Mucosa of descending colon (tissue), 3 donors: ENCODE data around the gene EDDM13. TPM values are rescaled to one million over a fixed set of nuclear protein-coding genes. Genes with fewer than 3 reads are reported as not detected.
"Not testable (repeated sequence)": the region's sequence is repeated elsewhere in the genome, so short reads cannot be mapped to it uniquely, and the experiment has no call there.

ENCODE experiments used
- ATAC-seq: fragments of 200-7000 bp; cut with Tn5 transposase; one replicate; pipeline ENCODE4 v1.9.1; 2020; ENCODE audit warnings: mild to moderate bottlenecking, moderate library complexity
- DNase-seq, 3 donors: peaks; one replicate each; pipeline ENCODE4 v3.0.0-alpha.2; 2020
- H3K36me3 ChIP-seq: fragments of 200-600 bp; one replicate; pipeline ENCODE4 v1.8.0; 2021; ENCODE audit warnings: low read depth, mild to moderate bottlenecking
- H3K4me1 ChIP-seq: fragments of 200-600 bp; one replicate; pipeline ENCODE4 v1.8.0; 2021; ENCODE audit warnings: low read depth, mild to moderate bottlenecking
- H3K4me3 ChIP-seq: fragments of 200-600 bp; one replicate; pipeline ENCODE4 v1.8.0; 2021; ENCODE audit warnings: mild to moderate bottlenecking
- H3K9me3 ChIP-seq: fragments of 200-600 bp; one replicate; pipeline ENCODE4 v1.8.0; 2021; ENCODE audit warnings: mild to moderate bottlenecking
- CTCF ChIP-seq: fragments of 200-600 bp; IDR thresholded peaks from one replicate; pipeline ENCODE4 v1.8.0; 2022; ENCODE audit warnings: antibody characterized with exemption, mild to moderate bottlenecking
- intact Hi-C, 2 donors: fragments of 100-400 bp; cut with DNase I in 1 of 2; cut with micrococcal nuclease in 1 of 2; formaldehyde crosslinking; loops; one replicate each; pipeline versions ENCODE4 v1.11.0 to v1.11.1; 2022; cut with DNase I, micrococcal nuclease
- total RNA-seq, 3 donors: library from RNA; stranded (reverse); fragmentation: NEBNext Ultra II Directional in 2 of 3; extraction: Animal tissue kit (Norgen Biotek cat#: 25700) in 2 of 3; gene quantifications; one replicate each; pipeline versions ENCODE4 v1.2.1 to v1.2.4, GENCODE V29; 2021 to 2023
- donor health status: DM: no; HTN: no; CAD: no; lungs with moderate emphysema.
- donor health status: DM: no; HTN: no; CAD: no.
- donor health status: DM: no; HTN: yes; CAD: no.

The EDDM13 gene
- total RNA-seq, 3 donors from 2014 or later: not detected

- no peaks in the 10 kb centered on the region for H3K36me3 ChIP-seq
- no peaks in the 10 kb centered on the region for H3K4me1 ChIP-seq
- no peak overlapping the region for H3K4me3 ChIP-seq
- ATAC-seq (no peak), DNase-seq (no peak)
- no peaks in the 10 kb centered on the region for H3K9me3 ChIP-seq
- intact Hi-C loops: no loop called here
- TF ChIP-seq CTCF: no peak
These were observed 33.5 kb downstream of the EDDM13 start for GRCh38 chr19:56306016-56306415.

- H3K4me1 ChIP-seq, ATAC-seq, H3K4me3 ChIP-seq, H3K9me3 ChIP-seq, DNase-seq, intact Hi-C loops, H3K36me3 ChIP-seq: not testable (repeated sequence)
These were observed 34.5 kb downstream of the EDDM13 start for GRCh38 chr19:56307062-56307461.

GRCh38 chr19:56308792-56309191 lies 36.2 kb downstream of the EDDM13 start:
- H3K4me1 ChIP-seq: peaks cover 5% of the 10 kb centered on the region
- ATAC-seq: no peak
- intact Hi-C loops: no loop called here

GRCh38 chr19:56309511-56310185 lies 37.1 kb downstream of the EDDM13 start:
- ATAC-seq: peak; percentile 70
- Histone ChIP-seq H3K9me3 (no peaks in the 10 kb centered on the region), H3K4me3 (no peak overlapping the region), H3K4me1 (peaks cover 11% of the 10 kb centered on the region), H3K36me3 (no peaks in the 10 kb centered on the region)
- peak; percentile 68 for TF ChIP-seq CTCF
- peak; percentile 57 to 72 (median 62) for DNase-seq
- intact Hi-C loops: no loop called here

More at GRCh38 chr19:56308792-56309191, 36.2 kb downstream of the EDDM13 start:
- no peak for TF ChIP-seq CTCF
- Histone ChIP-seq H3K9me3 (no peaks in the 10 kb centered on the region), H3K36me3 (no peaks in the 10 kb centered on the region), H3K4me3 (no peak overlapping the region)
- no peak for DNase-seq

GRCh38 chr19:56310462-56310861 lies 37.9 kb downstream of the EDDM13 start:
- DNase-seq (no peak), ATAC-seq (no peak)
- no peak for TF ChIP-seq CTCF
- H3K4me1 ChIP-seq: peaks cover 11% of the 10 kb centered on the region
- H3K9me3 ChIP-seq: no peaks in the 10 kb centered on the region
- intact Hi-C loops: no loop called here
- no peaks in the 10 kb centered on the region for H3K36me3 ChIP-seq
- H3K4me3 ChIP-seq: no peak overlapping the region

GRCh38 chr19:56312342-56312741 lies 39.8 kb downstream of the EDDM13 start:
- no peak for ATAC-seq
- no peaks in the 10 kb centered on the region for H3K9me3 ChIP-seq
- DNase-seq: no peak
- H3K36me3 ChIP-seq: no peaks in the 10 kb centered on the region
- H3K4me3 ChIP-seq: no peak overlapping the region
- intact Hi-C loops: no loop called here
- H3K4me1 ChIP-seq: peaks cover 11% of the 10 kb centered on the region
- no peak for TF ChIP-seq CTCF
